HG03354 (cell line): ENCODE measurements around the gene CLSTN2.

Experiments used
- ATAC-seq: cut with Tn5 transposase; IDR thresholded peaks from one replicate; pipeline ENCODE4 v1.9.1; 2021; ENCODE audit warnings: mild to moderate bottlenecking; ENCODE audit not compliant: unreplicated experiment, poor library complexity, severe bottlenecking

Gene CLSTN2

GRCh38 chr3:140344082-140344454 lies 409.1 kb downstream of the CLSTN2 start:
- ATAC-seq: no peak

- ATAC-seq: no peak
Observed at GRCh38 chr3:140344601-140345205, 409.7 kb downstream of the CLSTN2 start.

DNA sequence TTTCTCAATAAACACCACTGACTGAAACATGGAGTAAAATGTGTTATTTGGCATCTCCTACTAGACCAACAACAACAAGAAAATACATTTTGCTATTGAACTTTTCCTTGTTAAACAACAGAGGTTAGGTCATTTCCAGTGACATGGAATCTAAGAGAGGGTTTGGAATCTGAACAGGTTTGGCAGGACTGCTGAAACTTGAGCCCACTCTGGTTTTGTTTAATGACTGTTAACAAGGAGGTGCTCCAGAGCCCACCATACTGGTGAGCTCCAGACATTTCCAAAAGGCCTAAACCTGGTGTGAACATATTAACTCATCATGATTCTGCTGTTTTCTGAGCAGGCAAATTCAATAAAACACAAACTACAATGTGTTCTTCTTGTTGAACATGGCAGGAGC lies 412.2 kb downstream of the CLSTN2 start:
- no peak for ATAC-seq

DNA sequence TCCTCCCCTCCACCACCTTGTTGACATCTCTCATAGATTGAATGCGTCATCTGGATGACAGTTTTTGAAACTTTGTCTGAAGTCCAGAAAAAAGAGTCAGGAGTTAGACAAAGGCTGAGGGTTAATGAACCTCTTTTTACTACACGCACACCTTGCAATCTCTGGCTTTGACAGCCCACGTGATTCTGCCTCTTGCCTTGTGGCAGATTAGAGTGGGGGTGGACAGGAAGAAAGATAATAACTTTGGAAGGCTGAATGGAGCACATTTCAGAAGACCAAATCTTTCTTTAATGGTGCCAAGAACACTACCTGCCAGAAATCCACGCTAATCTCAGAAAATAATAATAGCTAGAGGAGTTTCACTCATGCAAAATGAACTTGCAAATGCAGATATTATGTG lies 415.0 kb downstream of the CLSTN2 start:
- no peak for ATAC-seq

GRCh38 chr3:140351466-140351865 lies 416.5 kb downstream of the CLSTN2 start:
- ATAC-seq: no peak

- no peak for ATAC-seq
Observed at GRCh38 chr3:140355481-140355880, 420.5 kb downstream of the CLSTN2 start.

DNA sequence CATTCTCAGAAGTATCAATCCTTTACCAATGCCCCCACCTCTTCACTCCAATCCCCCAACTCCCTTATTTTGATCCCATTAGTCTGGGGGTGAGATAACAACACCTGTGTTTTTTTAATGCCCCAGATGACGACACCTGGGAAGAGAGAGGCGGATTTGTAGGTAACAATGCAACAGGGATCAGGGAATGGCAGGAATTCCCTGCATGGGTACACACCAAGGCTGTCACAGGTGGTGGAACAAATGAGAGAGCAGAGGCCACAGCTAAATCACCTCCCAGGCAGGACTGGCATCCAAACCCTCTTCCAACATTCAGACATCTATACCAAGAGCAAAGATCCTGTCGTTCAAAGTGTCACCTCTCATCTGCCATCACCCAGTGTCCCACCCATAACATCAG lies 423.7 kb downstream of the CLSTN2 start:
- no peak for ATAC-seq

GRCh38 chr3:140359233-140359995 lies 424.4 kb downstream of the CLSTN2 start:
- no peak for ATAC-seq

- ATAC-seq: no peak
Observed at GRCh38 chr3:140360332-140360731, 425.3 kb downstream of the CLSTN2 start.

DNA sequence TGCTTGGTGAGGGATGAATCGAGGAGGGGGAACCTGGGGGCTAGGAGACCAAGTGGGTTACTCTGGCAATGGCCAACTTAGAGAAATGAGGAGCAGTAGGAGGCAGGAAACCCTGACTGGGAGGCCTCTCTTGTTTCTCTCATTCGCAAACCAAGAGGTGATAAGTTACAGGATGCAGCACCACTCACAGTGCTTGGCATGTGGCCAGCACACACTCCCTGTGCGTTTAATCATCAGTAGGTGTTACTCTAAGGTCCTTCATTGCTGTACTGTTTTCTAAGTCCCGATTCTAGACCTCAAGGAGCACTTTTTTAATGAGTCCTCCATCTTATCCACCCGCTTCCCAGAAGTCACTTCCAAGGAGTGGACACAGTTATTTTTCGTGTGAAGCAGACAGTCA lies 428.8 kb downstream of the CLSTN2 start:
- no peak for ATAC-seq

DNA sequence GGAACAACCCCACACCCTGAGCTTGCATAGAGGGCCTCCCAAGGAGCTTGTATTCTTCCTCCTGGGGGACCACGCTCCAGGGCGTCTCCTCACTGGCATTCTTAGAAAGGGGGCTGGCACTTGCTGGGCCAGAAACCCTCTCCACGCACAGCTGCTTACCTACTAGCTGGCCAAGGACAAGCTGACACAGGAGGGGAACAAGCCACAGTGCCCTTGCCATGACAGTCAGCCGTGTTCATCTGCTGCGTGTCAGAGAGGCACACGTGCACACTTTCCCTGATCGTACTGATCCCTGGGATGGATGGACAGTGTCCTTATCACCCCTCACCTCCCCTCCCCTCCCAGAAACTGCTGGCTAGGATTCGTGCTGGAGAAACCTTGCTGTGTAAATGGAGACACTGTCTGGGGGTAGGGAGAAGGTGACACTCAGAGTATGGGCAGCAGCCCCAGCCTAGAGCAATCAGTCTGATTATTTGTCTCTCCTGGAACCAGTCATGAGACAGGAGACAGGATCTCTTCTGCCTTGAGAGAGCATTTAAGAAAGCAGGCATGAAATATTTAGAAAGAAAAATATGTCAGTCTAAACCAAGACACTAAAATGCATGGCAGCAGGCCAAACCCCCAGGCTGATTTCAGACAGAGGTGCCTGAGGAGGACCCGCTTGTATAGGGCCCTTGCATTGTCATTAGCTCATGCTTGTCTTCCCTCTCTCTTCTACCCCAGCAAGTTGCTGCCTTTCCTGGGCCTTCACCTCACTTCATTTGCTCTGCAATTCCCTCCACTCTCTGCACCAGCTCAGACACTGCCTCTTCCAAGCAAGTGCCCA lies 431.1 kb downstream of the CLSTN2 start:
- ATAC-seq: no peak

- ATAC-seq: no peak
Observed at GRCh38 chr3:140368223-140368811, 433.3 kb downstream of the CLSTN2 start.

DNA sequence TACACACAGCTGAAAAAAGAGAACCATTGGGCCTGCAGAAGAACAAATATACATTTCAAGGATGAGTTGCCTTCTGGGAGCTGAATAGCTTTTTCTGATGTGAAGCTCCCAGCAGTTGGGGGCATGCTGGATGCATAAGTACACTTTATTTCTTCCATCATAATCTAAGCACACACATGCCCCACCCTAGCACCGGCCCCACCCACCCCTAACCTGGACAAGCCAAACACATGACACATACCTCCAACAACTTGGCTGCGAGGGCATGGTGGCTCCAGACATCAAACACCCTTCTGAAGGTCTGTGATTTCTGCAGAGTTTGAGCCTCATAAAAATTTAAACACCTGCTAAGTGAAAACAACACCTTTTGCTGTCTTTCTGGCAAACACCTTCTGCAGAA lies 435.7 kb downstream of the CLSTN2 start:
- no peak for ATAC-seq

DNA sequence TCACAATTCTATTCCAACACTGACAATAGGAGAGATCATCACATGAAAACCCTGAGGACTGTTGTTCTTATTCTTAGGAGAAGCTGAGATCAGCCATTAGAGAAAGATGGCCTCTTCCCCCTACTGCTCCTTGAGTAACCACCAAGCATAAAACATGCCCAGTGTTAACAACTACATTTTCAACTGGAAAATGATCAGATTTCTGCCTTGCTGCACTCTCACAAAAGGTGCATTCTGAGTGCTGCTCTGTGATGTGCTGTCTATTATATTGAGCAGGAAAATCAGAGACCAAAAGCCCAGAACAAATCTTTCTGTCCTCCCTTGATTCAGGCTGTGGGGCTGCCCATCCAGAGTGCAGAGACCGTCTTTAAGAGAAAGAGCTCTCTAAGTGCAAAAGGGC lies 438.2 kb downstream of the CLSTN2 start:
- ATAC-seq: no peak

DNA sequence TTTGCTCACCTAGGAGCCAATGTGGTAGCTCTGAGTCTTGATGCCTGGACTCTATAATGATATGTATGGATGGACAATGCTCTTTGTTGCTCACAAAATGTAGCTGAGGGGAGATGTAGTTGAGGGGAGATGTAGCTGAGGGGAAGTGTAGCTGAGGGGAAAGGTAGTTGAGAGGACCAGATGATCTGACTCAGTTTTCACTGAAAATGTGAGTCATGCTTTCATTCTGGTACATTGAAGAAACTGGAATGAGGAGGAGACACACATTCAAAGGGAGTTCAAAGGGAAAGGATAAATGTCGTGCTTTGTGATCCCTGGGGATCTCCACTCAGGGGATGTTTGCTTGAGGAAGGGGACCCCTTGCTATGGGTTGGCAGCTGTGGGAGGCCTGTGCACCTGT lies 440.0 kb downstream of the CLSTN2 start:
- ATAC-seq: no peak

DNA sequence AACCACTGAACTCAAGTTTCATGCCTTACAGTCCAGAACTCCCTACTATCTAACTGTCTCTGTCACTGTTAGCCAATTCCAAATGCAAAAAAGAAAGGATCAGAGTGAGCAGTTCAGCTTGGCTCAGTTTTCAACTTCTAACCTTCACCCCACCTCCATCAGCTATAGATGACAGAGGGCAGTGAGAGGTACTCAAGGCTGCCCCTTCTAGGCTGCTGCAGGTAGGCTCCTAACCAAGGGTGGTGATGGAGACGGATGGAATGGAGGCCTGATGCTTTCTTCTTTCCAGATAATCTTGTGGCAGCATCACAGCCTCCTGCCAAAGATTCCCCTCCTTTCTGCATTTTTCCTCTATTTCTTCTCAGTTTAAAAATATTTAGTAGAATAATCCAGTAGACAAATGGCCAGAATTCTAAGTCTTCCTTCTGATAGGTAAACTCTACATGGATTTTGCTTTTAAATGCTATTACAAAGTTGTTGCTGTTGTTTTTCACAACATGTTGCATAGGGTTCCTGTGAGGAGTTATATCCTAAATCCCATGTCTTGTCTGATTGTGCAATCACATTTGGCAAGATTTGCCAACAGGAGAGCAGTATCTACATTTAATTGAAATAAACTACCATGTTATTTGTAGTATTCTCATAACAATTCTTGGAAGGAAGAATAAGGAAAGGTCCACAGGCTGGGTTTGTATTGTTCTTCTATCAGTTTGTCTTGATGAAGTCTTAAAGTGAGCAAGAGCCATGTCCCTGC lies 441.3 kb downstream of the CLSTN2 start:
- no peak for ATAC-seq

DNA sequence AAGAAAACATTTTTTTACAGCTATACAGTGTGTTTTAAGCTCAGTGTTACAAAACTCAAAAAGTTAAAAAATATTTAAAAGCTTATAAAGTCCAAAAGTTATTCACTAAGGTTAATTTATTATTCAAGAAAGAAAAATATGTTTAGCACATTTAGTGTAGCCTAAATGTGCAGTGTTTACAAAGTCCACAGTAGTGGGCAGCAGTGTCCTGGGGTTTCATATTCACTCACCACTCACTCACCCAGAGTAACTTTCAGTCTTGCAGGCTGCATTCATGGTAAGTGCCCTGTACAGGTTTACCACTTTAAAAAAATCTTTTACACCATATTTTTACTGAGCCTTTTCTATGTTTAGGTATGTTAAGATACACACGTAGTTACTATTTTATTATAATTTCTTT lies 442.7 kb downstream of the CLSTN2 start:
- ATAC-seq: no peak

GRCh38 chr3:140378571-140379340 lies 443.8 kb downstream of the CLSTN2 start:
- no peak for ATAC-seq
